GM12874 (cell line): ENCODE data around the gene TMEM161A.

Experiments
- TF ChIP-seq, protein P1 (sequence below): IDR thresholded peaks from 2 replicates; pipeline ENCODE4 v1.5.1; 2011; ENCODE audit warnings: low read depth, mild to moderate bottlenecking, control low read depth, low read length, moderate library complexity; ENCODE audit not compliant: insufficient read depth

TMEM161A gene

DNA sequence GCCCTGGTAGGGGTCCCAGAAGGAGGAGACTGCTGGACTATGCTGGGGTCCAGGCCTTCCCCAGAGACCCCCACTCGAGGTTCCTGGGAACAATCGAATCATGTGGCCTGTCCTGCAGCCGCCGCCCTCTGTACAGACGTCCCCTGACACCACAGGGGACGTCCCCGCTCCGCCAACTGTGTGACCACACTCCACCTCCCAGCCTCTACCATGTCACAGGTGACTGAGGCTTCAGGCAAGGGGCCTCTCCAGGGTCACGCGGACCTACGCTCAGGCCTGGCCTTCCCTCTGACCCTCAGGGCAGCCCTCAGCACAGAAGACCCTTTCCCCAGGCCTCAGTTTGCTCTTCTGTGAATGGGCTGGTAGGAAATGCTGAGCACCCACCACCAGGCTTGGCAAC is 13.1 kb upstream of the TMEM161A start:
- TF ChIP-seq, protein P1, sequence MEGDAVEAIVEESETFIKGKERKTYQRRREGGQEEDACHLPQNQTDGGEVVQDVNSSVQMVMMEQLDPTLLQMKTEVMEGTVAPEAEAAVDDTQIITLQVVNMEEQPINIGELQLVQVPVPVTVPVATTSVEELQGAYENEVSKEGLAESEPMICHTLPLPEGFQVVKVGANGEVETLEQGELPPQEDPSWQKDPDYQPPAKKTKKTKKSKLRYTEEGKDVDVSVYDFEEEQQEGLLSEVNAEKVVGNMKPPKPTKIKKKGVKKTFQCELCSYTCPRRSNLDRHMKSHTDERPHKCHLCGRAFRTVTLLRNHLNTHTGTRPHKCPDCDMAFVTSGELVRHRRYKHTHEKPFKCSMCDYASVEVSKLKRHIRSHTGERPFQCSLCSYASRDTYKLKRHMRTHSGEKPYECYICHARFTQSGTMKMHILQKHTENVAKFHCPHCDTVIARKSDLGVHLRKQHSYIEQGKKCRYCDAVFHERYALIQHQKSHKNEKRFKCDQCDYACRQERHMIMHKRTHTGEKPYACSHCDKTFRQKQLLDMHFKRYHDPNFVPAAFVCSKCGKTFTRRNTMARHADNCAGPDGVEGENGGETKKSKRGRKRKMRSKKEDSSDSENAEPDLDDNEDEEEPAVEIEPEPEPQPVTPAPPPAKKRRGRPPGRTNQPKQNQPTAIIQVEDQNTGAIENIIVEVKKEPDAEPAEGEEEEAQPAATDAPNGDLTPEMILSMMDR = no peak

DNA sequence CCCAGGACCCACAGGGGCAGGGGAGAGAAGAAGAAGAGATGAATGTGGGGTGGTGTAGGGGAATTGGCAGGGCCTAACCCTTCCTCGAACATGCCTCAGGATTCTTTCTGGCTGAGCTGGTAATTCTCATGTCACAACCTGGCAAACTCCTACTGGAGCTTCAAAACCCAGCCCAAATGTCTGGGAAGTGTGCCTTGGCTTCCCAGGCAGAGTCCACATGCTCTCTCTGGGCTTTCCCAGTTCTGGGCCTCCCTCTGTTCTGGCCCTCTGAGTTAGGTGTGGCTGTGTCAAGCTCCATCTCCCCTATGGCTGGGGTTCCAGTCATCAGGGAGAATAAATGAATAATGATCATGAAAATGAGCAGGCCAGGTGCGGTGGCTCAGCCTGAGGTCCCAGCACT is 11.2 kb upstream of the TMEM161A start:
- TF ChIP-seq, protein P1 = no peak

DNA sequence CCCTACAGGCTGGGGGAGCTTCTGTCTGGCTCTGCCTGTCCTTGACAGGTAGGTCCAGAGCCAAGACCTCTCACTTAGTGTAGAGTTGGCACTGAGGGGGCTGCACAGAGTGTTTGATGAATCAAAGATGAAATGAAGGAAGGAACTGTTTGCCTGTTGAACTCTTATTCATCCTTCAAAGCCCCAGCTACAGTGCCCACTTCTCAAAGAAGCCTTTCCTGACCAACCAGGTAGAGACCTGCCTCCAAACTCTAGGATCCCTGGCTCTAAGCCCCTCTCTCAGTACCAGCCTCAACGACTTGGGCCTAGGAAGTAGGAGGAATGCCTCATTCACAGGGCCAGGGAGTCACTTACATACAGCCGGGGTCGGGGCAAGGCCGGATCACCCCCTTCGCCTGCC is 9.1 kb upstream of the TMEM161A start:
- TF ChIP-seq, protein P1 = no peak

DNA sequence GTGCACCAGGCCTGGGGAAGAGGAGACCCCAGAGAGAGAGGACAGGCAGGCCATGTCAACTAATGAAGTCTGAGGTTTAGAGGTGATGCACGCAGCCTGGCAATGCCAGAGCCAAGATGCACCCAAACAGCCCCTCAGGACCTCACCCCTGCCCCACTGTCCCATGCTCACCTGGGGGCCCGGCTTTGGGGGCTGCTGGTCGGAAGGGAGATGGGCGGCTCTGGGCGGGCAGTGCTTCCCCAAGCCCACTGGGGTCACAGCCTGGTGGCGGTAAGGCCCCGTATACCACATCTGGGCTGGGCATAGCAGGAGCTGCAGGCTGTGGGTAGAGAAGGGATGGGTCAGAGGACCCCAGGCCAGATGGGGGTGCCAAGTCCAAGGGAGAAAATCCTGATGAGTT is 8.6 kb upstream of the TMEM161A start:
- TF ChIP-seq, protein P1 = no peak

DNA sequence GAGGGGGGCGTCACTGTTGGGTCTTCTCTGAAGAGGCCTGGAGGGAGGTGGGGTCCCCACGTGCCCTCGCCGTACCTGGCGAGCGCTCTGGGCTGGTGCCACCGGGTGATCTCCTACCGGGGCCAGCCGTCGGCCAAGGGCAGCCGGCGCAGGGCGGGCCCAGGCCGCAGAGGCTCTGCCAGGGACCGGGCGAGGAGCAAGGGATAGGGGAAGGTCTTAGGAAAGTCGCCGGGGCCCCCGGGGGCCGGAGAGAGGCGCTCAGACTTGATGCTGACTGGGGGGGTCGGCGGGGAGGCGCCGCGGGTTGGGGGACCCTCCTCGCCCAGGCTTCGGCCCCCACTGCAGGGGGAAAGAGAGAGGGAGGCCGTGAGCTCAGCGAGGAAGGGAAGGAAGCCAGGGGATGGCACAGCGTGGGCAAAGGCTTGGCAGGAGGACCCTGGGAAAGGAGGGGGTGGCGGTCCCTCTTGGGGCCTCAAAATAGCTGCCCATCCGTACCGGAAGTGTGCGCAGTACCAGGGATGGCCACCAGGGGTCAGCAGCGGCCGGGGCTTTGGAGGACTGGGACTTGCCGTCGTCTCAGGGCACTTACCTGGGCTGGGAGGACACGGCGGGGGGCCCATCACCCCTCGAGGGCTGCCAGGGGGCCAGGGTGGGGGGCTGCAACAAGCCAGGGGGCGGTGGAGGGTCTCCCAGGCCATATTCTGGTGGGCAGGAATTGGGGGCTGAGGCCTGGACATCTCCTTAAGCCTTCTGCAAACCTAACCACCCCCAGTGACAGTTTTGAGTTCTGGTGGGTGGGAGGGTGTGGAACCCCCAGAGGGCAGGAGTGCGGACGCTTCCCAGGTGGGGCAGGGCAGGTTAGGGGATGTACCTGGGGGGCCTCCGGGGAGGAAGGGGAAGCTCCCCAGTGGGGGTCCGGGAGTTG is 7.7 kb upstream of the TMEM161A start:
- TF ChIP-seq, protein P1 = peak; percentile 96

DNA sequence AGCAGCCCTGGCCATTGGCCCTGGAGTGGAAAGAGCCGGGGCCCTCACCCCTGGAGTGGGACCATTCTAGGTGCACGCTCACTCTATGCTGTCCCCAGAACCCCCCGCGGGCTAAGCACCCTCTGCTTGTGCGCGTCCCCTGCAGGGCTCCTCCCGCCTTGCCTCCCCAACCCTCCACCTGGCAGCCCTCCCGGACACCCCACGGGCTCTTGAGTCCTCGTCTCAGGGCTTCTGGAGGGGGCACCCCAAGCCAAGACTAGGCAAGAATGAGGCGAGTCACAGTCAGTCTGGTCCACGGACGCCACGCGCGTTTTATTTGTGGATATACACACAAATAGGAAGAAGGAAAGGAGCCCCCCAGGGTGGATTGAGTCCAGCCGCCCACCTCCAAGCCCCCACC is 7.0 kb upstream of the TMEM161A start:
- TF ChIP-seq, protein P1 = no peak

DNA sequence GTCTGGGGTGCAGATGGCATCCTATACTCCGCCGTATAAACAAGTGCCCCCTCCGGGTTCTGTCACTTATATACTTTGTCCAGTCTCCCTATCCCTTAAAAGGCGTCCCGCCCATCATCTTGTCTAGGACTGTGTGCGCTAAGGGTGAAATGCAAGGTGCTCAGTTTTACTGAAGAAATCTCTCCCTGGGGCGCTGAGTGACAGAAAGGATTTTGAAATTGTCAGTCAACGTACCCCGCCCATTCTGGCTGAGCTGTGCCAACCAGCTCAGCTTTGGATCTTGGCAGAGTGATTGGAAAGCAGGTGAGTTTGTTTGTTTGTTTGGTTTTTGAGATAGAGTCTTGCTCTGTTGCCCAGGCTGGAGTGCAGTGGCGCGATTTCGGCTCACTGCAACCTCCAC is 4.1 kb upstream of the TMEM161A start:
- TF ChIP-seq, protein P1 = no peak
